ENCODE measurements around the gene BRIP1. TPM values are rescaled to one million over a fixed set of nuclear protein-coding genes. Genes with fewer than 3 reads are reported as not detected.

The BRIP1 gene
- total and polyA plus RNA-seq, 8 donors = 0.31 to 10.8 (median 0.89) TPM; not detected in 1

GRCh38 chr17:61750656-61751055 is 112.7 kb downstream of the BRIP1 start:
- H3K4me1 ChIP-seq = no peaks in the 10 kb centered on the region
- peaks cover 0 to 12% (median 0%) of the 10 kb centered on the region in 4 donors for H3K9me3 ChIP-seq
- intact Hi-C loops (cut with DNase I; ENCODE audit: low total_unique reads) = no loop called here
- no peak for TF ChIP-seq EP300 (IDR thresholded peaks at IDR 0.05)
- no peak for TF ChIP-seq POLR2A (IDR thresholded peaks at IDR 0.05)
- no peak for TF ChIP-seq POLR2AphosphoS5 (IDR thresholded peaks at IDR 0.05)
- no peak for TF ChIP-seq CTCF (IDR thresholded peaks at IDR 0.05)
- 74 to 90% (median 80%) methylated on average over 1 of the region's 1 CpG for WGBS, 5 donors
- no peaks in the 10 kb centered on the region for H3K27me3 ChIP-seq
- no peaks in the 10 kb centered on the region for H3K36me3 ChIP-seq
- DNase-seq = no peak
- no peak overlapping the region for H3K4me3 ChIP-seq
- H3K27ac ChIP-seq = no peak overlapping the region

DNA sequence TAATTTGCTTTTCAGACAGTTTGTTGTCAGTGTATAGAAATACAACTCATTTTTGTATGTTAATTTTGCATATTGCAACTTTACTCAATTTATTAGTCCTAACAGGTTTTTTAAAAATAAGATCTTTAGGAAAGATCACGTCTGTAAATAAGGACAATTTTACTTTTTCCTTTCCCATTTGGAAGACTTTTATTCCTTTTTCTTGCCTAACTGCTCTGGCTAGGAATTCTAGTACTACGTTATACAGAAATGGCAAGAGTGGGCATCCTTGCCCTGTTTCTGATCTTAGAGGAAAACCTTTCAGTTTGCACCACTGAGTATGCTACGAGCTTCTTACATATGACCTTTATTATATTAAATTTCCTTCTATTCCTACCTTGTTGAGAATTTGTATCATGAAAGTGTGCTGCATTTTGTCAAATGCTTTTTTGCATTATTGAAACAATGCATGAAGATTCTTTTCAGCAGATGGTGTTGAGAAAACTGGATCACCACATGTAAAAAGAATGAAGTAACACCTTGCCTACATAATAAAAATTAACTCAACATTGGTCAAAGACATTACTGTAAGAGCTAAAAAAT is 113.4 kb downstream of the BRIP1 start:
- no peak overlapping the region for H3K4me3 ChIP-seq
- WGBS, 5 donors = 96 to 98% (median 97%) methylated on average over 3 of the region's 3 CpGs
- intact Hi-C loops (cut with DNase I; ENCODE audit: low total_unique reads) = no loop called here
- no peak for DNase-seq
- no peak overlapping the region for H3K27ac ChIP-seq
- TF ChIP-seq POLR2AphosphoS5 (IDR thresholded peaks at IDR 0.05) = no peak
- no peak for TF ChIP-seq POLR2A (IDR thresholded peaks at IDR 0.05)
- TF ChIP-seq CTCF (IDR thresholded peaks at IDR 0.05) = no peak
- no peak for TF ChIP-seq EP300 (IDR thresholded peaks at IDR 0.05)
- H3K27me3 ChIP-seq = no peaks in the 10 kb centered on the region
- H3K9me3 ChIP-seq = peaks cover 0 to 12% (median 2%) of the 10 kb centered on the region in 4 donors
- H3K4me1 ChIP-seq = no peaks in the 10 kb centered on the region
- H3K36me3 ChIP-seq = no peaks in the 10 kb centered on the region

DNA sequence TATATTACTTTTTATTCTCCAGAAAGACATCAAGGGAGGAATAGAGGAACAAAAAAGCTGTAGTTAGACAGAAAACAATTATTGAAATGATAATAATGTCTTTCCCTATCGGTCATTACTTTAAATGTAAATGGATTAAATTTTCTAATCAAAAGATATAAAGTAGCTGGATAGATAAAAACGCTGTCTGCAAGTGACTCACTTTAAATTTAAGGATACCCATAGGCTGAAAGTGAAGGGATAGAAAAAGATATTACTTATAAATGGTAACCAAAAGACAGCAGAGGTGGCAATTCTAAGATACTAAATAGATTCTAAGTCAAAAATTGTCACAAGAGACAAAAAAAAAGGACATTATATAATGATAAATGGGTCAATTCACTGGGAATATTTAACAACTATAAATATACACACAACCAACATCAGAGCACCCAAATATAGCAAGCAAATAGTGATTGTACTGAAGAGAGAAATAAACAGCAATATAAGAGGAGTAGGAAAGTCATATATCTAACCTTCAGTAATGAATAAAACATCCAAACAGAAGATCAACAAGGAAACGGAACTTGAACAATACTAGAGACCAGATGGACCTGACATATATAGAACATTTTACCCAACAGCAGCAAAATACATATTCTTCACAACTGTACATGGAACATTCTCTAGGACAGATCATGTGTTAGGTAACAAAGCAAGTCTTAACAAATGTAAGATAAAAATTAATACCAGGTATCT is 116.9 kb downstream of the BRIP1 start:
- no peak overlapping the region for H3K27ac ChIP-seq
- intact Hi-C loops (cut with DNase I; ENCODE audit: low total_unique reads) = no loop called here
- H3K9me3 ChIP-seq = peaks cover 0 to 21% (median 10%) of the 10 kb centered on the region in 4 donors
- TF ChIP-seq POLR2A (IDR thresholded peaks at IDR 0.05) (no peak), EP300 (IDR thresholded peaks at IDR 0.05) (no peak), CTCF (IDR thresholded peaks at IDR 0.05) (no peak), POLR2AphosphoS5 (IDR thresholded peaks at IDR 0.05) (no peak)
- H3K36me3 ChIP-seq = no peaks in the 10 kb centered on the region
- 96 to 97% (median 97%) methylated on average over 3 of the region's 3 CpGs for WGBS, 5 donors
- no peaks in the 10 kb centered on the region for H3K27me3 ChIP-seq
- no peaks in the 10 kb centered on the region for H3K4me1 ChIP-seq
- no peak overlapping the region for H3K4me3 ChIP-seq
- no peak for DNase-seq

DNA sequence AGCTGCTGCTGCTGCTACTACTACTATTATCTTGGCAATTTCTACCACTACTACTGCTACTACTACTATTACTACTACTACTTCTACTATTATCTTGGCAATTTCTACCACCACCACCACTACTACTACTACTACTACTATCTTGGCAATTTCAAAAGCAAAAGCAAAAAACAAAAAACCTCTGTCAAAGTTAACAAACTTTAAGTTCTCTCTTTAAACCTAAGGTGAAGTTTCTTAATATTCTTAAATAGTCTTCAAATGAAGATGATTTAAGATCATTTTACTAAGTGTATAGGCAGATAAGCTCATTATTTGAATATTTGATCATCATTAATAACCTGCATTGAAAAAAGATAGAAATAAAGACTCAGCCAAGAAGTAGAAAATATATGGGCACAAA is 118.5 kb downstream of the BRIP1 start:
- DNase-seq = no peak
- peaks cover 0 to 28% (median 14%) of the 10 kb centered on the region in 4 donors for H3K9me3 ChIP-seq
- no peak for TF ChIP-seq EP300 (IDR thresholded peaks at IDR 0.05)
- TF ChIP-seq POLR2A (IDR thresholded peaks at IDR 0.05) = no peak
- TF ChIP-seq POLR2AphosphoS5 (IDR thresholded peaks at IDR 0.05) = no peak
- TF ChIP-seq CTCF (IDR thresholded peaks at IDR 0.05) = no peak
- H3K4me1 ChIP-seq = no peaks in the 10 kb centered on the region
- no peaks in the 10 kb centered on the region for H3K36me3 ChIP-seq
- no peak overlapping the region for H3K4me3 ChIP-seq
- no peaks in the 10 kb centered on the region for H3K27me3 ChIP-seq
- intact Hi-C loops (cut with DNase I; ENCODE audit: low total_unique reads) = no loop called here
- no peak overlapping the region for H3K27ac ChIP-seq

Data from stomach (tissue), 9 donors.